ENCODE measurements around the gene PPIP5K2.

The PPIP5K2 gene

DNA sequence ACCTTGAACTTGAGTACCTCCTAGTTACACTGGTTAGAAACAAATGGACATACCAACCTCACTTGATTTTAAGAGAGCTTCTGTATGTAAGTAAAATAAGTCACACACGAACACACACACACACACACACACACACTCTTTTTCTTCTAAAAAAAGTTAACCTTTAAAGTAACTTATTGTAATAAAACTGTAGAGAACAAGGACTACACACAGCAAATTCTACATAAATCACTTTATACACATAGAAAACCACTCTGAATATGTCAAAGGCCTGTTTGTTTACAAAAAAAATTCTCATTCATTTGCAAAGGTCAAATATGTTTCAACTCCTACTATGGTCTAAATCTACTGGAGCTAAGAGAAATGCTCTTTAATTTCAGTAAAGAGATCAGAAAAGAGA is 29.3 kb upstream of the PPIP5K2 start:
- TF ChIP-seq POLR2A (IDR thresholded peaks at IDR 0.05; ENCODE audit: extremely low read depth, insufficient read length) (no peak), MYC (IDR thresholded peaks at IDR 0.05; ENCODE audit: low read depth, low read length) (no peak)
- TF ChIP-seq, protein P1, sequence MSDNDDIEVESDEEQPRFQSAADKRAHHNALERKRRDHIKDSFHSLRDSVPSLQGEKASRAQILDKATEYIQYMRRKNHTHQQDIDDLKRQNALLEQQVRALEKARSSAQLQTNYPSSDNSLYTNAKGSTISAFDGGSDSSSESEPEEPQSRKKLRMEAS (IDR thresholded peaks at IDR 0.05; ENCODE audit: low read depth, low read length) = no peak
- TF ChIP-seq, protein P2, sequence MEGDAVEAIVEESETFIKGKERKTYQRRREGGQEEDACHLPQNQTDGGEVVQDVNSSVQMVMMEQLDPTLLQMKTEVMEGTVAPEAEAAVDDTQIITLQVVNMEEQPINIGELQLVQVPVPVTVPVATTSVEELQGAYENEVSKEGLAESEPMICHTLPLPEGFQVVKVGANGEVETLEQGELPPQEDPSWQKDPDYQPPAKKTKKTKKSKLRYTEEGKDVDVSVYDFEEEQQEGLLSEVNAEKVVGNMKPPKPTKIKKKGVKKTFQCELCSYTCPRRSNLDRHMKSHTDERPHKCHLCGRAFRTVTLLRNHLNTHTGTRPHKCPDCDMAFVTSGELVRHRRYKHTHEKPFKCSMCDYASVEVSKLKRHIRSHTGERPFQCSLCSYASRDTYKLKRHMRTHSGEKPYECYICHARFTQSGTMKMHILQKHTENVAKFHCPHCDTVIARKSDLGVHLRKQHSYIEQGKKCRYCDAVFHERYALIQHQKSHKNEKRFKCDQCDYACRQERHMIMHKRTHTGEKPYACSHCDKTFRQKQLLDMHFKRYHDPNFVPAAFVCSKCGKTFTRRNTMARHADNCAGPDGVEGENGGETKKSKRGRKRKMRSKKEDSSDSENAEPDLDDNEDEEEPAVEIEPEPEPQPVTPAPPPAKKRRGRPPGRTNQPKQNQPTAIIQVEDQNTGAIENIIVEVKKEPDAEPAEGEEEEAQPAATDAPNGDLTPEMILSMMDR (IDR thresholded peaks at IDR 0.05; ENCODE audit: low read depth, low read length) = no peak
- DNase-seq (ENCODE audit: low read depth) = no peak
- H3K4me3 ChIP-seq (ENCODE audit: low read depth, low read length) = no peak overlapping the region

DNA sequence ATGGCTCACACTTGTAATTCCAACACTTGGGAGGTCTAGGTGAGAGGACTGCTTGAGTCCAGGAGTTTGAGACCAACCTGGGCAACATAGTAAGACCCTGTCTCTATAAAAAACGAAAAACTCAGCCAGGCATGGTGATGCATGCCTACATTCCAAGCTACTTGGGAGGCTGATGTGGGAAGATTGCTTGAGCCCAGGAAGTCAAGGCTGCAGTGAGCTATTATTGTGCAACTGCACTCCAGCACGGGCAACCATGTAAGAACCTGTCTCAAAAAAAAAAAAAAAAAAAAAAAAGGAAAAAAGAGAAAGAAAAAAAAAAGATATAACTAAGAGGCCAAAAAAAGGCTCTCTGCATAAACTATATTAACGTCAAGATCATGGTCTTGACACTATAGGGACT is 27.4 kb upstream of the PPIP5K2 start:
- no peak for DNase-seq (ENCODE audit: low read depth)
- H3K4me3 ChIP-seq (ENCODE audit: low read depth, low read length) = no peak overlapping the region
- TF ChIP-seq, protein P1 (IDR thresholded peaks at IDR 0.05; ENCODE audit: low read depth, low read length) = no peak
- TF ChIP-seq MYC (IDR thresholded peaks at IDR 0.05; ENCODE audit: low read depth, low read length) (no peak), POLR2A (IDR thresholded peaks at IDR 0.05; ENCODE audit: extremely low read depth, insufficient read length) (no peak)
- TF ChIP-seq, protein P2 (IDR thresholded peaks at IDR 0.05; ENCODE audit: low read depth, low read length) = no peak

DNA sequence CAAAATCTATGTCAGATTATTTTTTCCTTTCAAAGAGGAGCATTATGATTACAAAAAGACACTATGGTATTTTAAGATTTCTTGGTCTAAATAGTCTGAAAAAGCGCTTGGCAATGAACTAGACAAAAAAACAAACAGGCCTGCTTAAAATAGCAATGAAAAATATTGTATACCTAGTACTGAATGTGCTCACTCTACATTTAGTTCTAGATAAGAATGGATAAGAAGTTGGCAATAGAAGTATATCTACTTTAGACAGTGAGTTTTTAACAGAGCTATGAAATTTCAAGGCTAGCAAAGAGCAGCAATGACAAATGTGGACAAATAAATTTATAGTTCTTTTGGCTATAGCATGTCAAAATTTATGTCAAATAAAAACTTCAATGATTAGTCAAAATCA is 26.4 kb upstream of the PPIP5K2 start:
- no peak overlapping the region for H3K4me3 ChIP-seq (ENCODE audit: low read depth, low read length)
- no peak for DNase-seq (ENCODE audit: low read depth)
- no peak for TF ChIP-seq MYC (IDR thresholded peaks at IDR 0.05; ENCODE audit: low read depth, low read length)
- no peak for TF ChIP-seq POLR2A (IDR thresholded peaks at IDR 0.05; ENCODE audit: extremely low read depth, insufficient read length)
- TF ChIP-seq, protein P1 (IDR thresholded peaks at IDR 0.05; ENCODE audit: low read depth, low read length) = no peak
- TF ChIP-seq, protein P2 (IDR thresholded peaks at IDR 0.05; ENCODE audit: low read depth, low read length) = no peak

DNA sequence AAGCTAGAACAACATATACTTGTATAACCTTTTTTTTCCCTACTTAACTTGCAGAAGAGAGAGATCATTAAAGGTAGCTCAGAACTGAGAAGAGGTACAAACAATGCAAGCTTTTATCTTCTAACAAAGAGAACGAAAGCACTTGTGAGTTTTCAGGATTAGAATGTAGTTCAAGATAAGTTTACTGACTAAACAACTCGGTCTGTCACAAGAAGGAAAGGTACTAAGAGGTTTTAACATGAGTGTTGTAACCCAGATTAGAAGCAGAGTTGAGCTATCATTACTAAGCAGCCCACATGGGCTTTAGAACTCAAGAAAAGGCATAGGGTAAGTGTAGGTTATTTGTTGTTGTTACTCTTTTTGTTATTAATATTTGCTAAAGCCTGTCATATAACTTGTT is 25.4 kb upstream of the PPIP5K2 start:
- no peak overlapping the region for H3K4me3 ChIP-seq (ENCODE audit: low read depth, low read length)
- no peak for DNase-seq (ENCODE audit: low read depth)
- TF ChIP-seq, protein P2 (IDR thresholded peaks at IDR 0.05; ENCODE audit: low read depth, low read length) = no peak
- TF ChIP-seq POLR2A (IDR thresholded peaks at IDR 0.05; ENCODE audit: extremely low read depth, insufficient read length) = no peak
- no peak for TF ChIP-seq MYC (IDR thresholded peaks at IDR 0.05; ENCODE audit: low read depth, low read length)
- TF ChIP-seq, protein P1 (IDR thresholded peaks at IDR 0.05; ENCODE audit: low read depth, low read length) = no peak

DNA sequence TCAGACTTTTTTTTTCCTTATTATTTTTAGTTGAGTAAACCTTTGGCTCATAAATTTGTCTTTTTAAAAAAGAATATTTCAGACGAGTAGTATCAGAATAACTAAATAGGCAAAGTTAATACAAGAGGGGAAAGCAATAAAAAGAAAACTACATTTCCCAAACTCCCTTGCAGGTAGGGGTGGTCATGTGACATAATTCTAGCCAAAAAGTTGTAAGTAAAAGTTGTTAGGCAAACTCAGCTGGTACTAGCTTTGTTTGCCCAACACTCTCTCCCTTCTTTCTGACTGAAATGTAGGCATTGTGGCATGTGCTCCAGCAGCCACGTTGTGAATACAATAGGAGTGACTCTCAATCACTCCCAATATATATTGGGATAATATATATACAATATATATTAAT is 21.1 kb upstream of the PPIP5K2 start:
- H3K4me3 ChIP-seq (ENCODE audit: low read depth, low read length) = no peak overlapping the region
- TF ChIP-seq, protein P2 (IDR thresholded peaks at IDR 0.05; ENCODE audit: low read depth, low read length) = no peak
- TF ChIP-seq POLR2A (IDR thresholded peaks at IDR 0.05; ENCODE audit: extremely low read depth, insufficient read length) (no peak), MYC (IDR thresholded peaks at IDR 0.05; ENCODE audit: low read depth, low read length) (no peak)
- TF ChIP-seq, protein P1 (IDR thresholded peaks at IDR 0.05; ENCODE audit: low read depth, low read length) = no peak
- DNase-seq (ENCODE audit: low read depth) = no peak
